OCI-LY3 (cell line): ENCODE results near the gene DSCAM.

Experiments
- H2AFZ ChIP-seq: fragments of 200-600, 300-600 bp; shearing (Covaris generic); 2 replicates; pipeline ENCODE4 v1.6.0; 2014; ENCODE audit warnings: antibody characterized with exemption, low read depth, low read length
- H3K27ac ChIP-seq: fragments of 200-600, 300-600 bp; sonication (generic); 2 replicates; pipeline ENCODE4 v1.5.1; 2014; ENCODE audit warnings: mild to moderate bottlenecking, low read length, moderate library complexity, mixed read lengths
- H3K27me3 ChIP-seq: fragments of 200-600, 300-600 bp; sonication (generic); 2 replicates; pipeline ENCODE4 v1.6.1; 2014; ENCODE audit warnings: low read depth, low read length, mixed read lengths
- H3K36me3 ChIP-seq: fragments of 200-600, 300-600 bp; sonication (generic); replicated peaks from 2 replicates; pipeline ENCODE3; 2014; ENCODE audit warnings: low read depth, low read length, mixed read lengths
- H3K4me1 ChIP-seq: fragments of 300-600, 200-600 bp; sonication (generic); 2 replicates; pipeline ENCODE4 v1.6.1; 2014; ENCODE audit warnings: low read length, mixed read lengths
- H3K4me2 ChIP-seq: fragments of 200-600, 300-600 bp; sonication (generic); 2 replicates; pipeline ENCODE4 v1.6.1; 2014; ENCODE audit warnings: low read length, mixed read lengths
- H3K4me3 ChIP-seq: fragments of 300-600, 200-600 bp; sonication (generic); 2 replicates; pipeline ENCODE4 v1.5.1; 2014; ENCODE audit warnings: antibody characterized with exemption, mild to moderate bottlenecking, low read length, moderate library complexity
- H3K79me2 ChIP-seq: fragments of 300-600, 200-600 bp; shearing (Covaris generic); 2 replicates; pipeline ENCODE4 v1.6.1; 2014; ENCODE audit warnings: mild to moderate bottlenecking, low read length, mixed read lengths
- H3K9ac ChIP-seq: fragments of 300-600, 200-600 bp; shearing (Covaris generic); 2 replicates; pipeline ENCODE4 v1.6.0; 2014; ENCODE audit warnings: mild to moderate bottlenecking, low read length, moderate library complexity
- H3K9me3 ChIP-seq: fragments of 200-600, 300-600 bp; shearing (Covaris generic); 2 replicates; pipeline ENCODE4 v1.6.1; 2014; ENCODE audit warnings: low read length, mixed read lengths; ENCODE audit not compliant: insufficient read depth
- H4K20me1 ChIP-seq: fragments of 200-600, 300-600 bp; sonication (generic); 2 replicates; pipeline ENCODE4 v1.6.1; 2016; ENCODE audit warnings: low read length, mixed read lengths; ENCODE audit not compliant: insufficient read depth
- CTCF ChIP-seq: fragments of 200-600, 300-600 bp; sonication (generic); IDR thresholded peaks from 2 replicates; pipeline ENCODE4 v1.5.1; 2014; ENCODE audit warnings: antibody characterized with exemption, low read length, low read depth
- EZH2phosphoT487 ChIP-seq: fragments of 200-600 bp; shearing (Covaris generic); IDR thresholded peaks from 2 replicates; pipeline ENCODE4 v1.6.1; 2018; ENCODE audit warnings: antibody characterized with exemption, mixed run types, low read depth

The DSCAM gene

GRCh38 chr21:40300300-40300699 is 546.7 kb downstream of the DSCAM start:
- Histone ChIP-seq H2AFZ (no peak overlapping the region), H3K4me2 (no peak overlapping the region), H4K20me1 (no peaks in the 10 kb centered on the region), H3K36me3 (no peaks in the 10 kb centered on the region), H3K27ac (no peak overlapping the region), H3K79me2 (no peaks in the 10 kb centered on the region), H3K27me3 (no peaks in the 10 kb centered on the region), H3K9ac (no peak overlapping the region), H3K9me3 (no peaks in the 10 kb centered on the region), H3K4me3 (no peak overlapping the region), H3K4me1 (no peaks in the 10 kb centered on the region)
- TF ChIP-seq EZH2phosphoT487 (no peak), CTCF (no peak)

- Histone ChIP-seq H3K27ac (no peak overlapping the region), H3K4me3 (no peak overlapping the region), H4K20me1 (no peaks in the 10 kb centered on the region), H2AFZ (no peak overlapping the region), H3K79me2 (no peaks in the 10 kb centered on the region), H3K36me3 (no peaks in the 10 kb centered on the region), H3K27me3 (no peaks in the 10 kb centered on the region), H3K9me3 (no peaks in the 10 kb centered on the region), H3K9ac (no peak overlapping the region), H3K4me2 (no peak overlapping the region), H3K4me1 (no peaks in the 10 kb centered on the region)
- TF ChIP-seq EZH2phosphoT487 = no peak
- no peak for TF ChIP-seq CTCF
Measured at GRCh38 chr21:40299451-40299850, 547.5 kb downstream of the DSCAM start.

- H2AFZ ChIP-seq = no peak overlapping the region
- no peaks in the 10 kb centered on the region for H3K79me2 ChIP-seq
- no peak overlapping the region for H3K27ac ChIP-seq
- H3K9ac ChIP-seq = no peak overlapping the region
- H4K20me1 ChIP-seq = no peaks in the 10 kb centered on the region
- H3K4me2 ChIP-seq = no peak overlapping the region
- H3K9me3 ChIP-seq = no peaks in the 10 kb centered on the region
- no peaks in the 10 kb centered on the region for H3K27me3 ChIP-seq
- no peaks in the 10 kb centered on the region for H3K4me1 ChIP-seq
- no peak overlapping the region for H3K4me3 ChIP-seq
- TF ChIP-seq CTCF (no peak), EZH2phosphoT487 (no peak)
- H3K36me3 ChIP-seq = no peaks in the 10 kb centered on the region
Measured at GRCh38 chr21:40294345-40294744, 552.6 kb downstream of the DSCAM start.

GRCh38 chr21:40291560-40291959 is 555.4 kb downstream of the DSCAM start:
- TF ChIP-seq CTCF (no peak), EZH2phosphoT487 (no peak)

More at GRCh38 chr21:40291560-40291959, 555.4 kb downstream of the DSCAM start:
- Histone ChIP-seq H3K9me3 (no peaks in the 10 kb centered on the region), H3K4me3 (no peak overlapping the region), H3K27me3 (no peaks in the 10 kb centered on the region), H2AFZ (no peak overlapping the region), H3K79me2 (no peaks in the 10 kb centered on the region), H3K9ac (no peak overlapping the region), H3K36me3 (no peaks in the 10 kb centered on the region), H3K27ac (no peak overlapping the region), H3K4me1 (no peaks in the 10 kb centered on the region), H3K4me2 (no peak overlapping the region), H4K20me1 (no peaks in the 10 kb centered on the region)
